ENCODE data around the gene SLC44A5.
"Not testable (repeated sequence)": the region's sequence is repeated elsewhere in the genome, so short reads cannot be mapped to it uniquely, and the experiment has no call there.

The SLC44A5 gene

DNA sequence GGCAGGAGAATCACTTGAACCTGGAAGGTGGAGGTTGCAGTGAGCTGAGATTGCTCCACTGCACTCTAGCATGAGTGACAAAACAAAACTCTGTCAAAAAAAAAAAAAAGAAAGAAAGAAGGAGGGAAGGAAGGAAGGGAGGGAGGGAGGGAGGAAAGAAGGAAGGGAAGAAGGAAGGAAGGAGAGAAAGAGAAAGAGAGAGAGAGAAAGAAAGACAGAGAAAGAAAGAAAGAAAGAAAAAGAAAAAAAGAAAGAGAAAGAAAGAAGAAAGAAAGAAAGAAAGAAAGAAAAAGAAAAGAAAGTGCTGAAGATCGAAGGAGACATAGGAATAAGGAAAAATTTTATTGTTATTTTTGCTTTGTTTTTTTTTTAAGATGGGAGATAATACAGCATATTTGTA, 166.7 kb downstream of the SLC44A5 start:
- DNase-seq: no peak

DNA sequence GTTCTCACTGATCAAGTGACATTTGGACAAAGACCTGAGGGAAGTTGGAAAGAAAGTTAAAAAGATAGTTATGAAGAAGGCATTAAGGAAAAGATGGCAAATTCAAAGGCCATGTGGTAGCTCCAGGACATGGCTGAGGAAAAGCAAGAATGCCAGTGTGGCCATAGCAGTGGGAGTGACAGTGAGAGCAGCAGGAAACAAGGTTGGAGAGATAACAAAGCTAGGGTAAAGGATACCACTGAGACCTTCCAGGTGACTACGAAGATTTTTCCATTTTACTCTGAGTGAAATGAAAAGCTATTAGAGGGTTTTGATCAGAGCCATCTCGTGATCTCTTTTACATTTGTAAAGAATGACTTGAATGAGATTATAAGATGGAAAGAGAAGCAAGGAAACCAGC, 170.6 kb downstream of the SLC44A5 start:
- DNase-seq: no peak

- DNase-seq: no peak
Measured at GRCh38 chr1:75438355-75438754, 172.6 kb downstream of the SLC44A5 start.

DNA sequence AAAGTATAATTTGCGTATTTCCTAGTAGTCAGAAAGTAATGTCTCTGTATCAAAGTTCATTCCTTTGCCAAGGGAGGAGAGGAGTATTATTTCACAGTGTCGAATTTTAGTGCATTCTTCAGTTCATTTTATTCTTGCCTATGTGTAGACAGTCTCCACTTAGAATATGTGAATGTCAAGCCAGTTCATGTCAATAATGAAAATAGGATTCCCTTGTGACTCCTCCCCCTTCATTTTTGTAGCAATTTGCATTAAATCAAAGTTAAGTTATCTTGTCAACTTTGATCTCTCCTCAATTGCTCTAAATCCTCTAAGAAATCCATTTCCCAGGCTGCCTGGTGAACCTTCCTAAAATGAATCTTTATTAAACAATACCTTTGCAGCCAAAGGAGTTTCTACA, 179.1 kb downstream of the SLC44A5 start:
- no peak for DNase-seq

DNA sequence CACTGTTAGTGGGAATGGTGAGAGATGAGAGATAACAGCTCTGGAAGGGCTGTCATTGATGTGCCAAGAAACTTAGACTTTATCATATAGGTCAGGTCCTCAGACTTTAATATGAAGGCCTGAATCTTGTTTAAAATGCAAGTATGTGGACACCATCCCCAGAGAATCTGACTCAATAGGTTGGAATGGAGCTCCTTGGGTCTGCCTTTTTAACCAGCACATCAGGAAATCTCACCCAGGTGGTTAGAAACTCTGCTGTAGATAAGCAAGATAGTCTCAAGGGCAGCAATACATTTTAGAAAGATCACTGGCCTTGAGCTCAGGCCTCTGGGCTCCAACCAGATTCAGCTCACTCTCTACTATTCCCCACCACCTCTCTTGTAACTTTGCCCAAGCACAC, 180.4 kb downstream of the SLC44A5 start:
- no peak for DNase-seq

DNA sequence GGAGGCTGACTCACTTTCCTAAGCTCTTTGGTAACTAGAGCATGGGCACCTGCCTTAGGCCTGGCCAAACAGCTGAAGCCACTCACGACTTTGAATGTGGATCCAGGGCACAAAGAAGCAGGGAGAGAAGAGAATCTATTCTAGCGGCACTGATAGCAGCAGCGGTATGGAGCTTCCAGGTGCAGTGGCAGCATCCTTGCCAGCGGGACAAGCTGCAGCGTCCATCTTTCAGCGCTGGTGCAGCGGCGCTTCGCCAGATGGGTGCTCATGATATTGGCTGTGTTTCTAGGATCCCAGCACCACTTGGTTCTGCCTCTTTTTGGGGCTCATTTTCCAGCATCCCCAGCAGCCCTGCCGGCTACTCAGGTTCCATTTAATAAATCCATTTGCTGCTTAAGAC, 184.2 kb downstream of the SLC44A5 start:
- DNase-seq: no peak

DNA sequence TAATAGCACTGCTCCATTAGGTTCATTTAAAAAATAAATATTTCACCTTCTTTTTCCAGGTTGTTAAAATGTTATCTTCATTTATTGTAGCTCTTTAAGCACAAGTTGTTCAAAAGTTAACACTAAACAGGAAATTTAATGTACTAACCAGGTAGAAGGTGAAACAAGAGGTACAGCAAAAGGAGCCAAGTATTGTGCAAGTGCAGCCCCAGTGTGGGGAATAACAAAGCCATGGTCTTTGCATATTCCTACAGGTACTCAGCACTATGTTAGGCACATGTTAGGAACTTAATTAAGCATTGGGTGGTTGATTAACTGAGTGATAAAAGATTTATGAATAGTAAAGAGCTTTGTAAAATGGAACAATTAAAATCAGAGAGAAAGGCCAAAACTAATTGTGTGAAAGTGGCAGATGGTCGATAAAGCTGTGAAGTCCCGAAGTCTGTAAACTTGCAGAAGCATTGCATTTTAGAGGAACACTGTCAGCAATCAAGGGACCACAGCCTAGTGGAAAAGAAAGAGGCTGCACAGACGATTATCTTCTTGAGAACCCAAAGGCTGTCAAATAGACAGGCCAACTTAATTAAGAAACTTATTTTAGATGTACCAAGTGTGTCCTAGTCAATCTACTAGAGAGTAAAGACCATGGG, 185.8 kb downstream of the SLC44A5 start:
- no peak for DNase-seq

DNA sequence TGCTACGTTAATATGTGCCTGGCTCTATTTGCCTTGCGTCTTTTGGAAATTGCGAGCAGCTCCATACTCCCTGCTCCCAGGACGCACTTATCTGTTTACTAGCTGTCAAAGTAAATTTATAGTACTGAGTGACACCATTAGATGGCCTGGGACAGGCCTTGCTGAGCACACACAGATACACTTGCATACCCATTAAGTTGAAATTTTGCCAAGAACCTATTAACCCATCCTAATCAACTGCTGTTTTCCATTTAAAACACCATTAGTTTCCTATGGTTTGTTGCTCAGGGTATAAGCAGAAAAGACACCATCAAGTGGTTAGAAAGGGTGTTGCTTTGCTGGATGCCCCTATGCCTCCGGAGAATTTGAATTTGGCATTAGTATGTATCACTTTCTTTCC, 187.3 kb downstream of the SLC44A5 start:
- no peak for DNase-seq

DNA sequence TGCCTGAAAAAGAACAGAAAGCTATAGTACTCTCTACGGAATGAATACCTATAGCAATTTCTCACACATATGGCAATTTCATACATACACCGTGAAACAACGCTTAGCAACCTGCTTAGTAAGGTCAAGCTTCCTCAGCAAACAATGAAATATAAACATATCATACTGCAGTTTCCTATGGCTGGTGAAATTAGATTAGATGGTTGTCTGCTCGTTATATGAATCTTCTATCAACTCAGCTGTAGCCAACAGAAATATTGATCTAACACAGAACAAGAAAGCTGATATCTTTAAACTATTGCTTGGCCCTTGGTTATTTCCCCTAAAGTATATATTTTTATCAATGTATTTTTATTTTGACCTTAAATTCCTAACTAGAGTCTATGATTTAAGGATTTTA, 187.8 kb downstream of the SLC44A5 start:
- DNase-seq: no peak

- DNase-seq: no peak
Measured at GRCh38 chr1:75421371-75421770, 189.5 kb downstream of the SLC44A5 start.

DNA sequence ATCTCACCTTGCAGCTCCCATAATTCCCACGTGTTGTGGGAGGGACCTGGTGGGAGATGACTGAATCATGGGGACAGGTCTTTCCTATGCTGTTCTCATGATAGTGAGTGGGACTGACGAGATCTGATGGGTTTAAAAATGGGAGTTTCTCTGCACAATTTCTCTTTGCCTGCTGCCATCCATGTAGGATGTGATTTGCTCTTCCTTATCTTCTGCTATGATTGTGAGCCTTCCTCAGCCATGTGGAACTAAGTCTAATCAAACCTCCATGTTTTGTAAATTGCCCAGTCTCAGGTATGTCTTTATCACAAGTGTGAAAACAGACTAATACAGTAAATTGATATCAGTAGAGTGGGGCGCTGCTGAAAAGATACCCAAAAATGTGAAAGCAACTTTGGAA, 195.7 kb downstream of the SLC44A5 start:
- DNase-seq: no peak

DNA sequence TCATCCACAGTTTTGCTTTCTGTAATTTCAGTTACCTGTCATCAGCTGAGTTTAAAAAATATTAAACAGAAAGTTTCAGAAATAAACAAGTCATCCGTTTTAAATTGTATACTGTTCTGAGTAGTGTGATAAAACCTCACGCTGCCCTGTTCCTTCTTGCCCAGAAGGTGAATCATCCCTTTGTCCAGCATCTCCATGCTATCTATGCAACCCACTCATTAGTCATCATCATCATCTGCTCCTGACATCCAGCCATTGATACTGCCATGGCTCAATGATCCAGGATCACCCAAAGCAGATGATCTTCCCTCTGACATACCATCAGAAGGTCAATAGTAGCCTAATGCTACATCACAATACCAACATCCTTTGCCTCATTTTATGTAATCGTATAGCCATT, 198.3 kb downstream of the SLC44A5 start:
- DNase-seq: no peak

DNA sequence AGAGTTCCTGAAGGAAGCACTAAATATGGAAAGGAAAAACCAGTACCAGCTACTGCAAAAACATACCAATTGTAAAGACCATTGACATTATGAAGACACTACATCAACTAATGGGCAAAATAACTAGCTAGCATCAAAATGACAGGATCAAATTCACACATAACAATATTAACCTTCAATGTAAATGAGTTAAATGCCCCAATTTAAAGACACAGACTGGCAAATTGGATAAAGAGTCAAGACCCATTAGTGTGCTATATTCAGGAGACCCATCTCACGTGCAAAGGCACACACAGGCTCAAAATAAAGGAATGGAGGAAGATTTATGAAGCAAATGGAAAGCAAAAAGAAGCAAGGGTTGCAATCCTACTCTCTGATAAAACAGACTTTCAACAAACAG, 206.2 kb downstream of the SLC44A5 start:
- not testable (repeated sequence) for DNase-seq

GRCh38 chr1:75403147-75403646, 207.7 kb downstream of the SLC44A5 start:
- DNase-seq: not testable (repeated sequence)

- DNase-seq: no peak
Measured at GRCh38 chr1:75400716-75401115, 210.2 kb downstream of the SLC44A5 start.

DNA sequence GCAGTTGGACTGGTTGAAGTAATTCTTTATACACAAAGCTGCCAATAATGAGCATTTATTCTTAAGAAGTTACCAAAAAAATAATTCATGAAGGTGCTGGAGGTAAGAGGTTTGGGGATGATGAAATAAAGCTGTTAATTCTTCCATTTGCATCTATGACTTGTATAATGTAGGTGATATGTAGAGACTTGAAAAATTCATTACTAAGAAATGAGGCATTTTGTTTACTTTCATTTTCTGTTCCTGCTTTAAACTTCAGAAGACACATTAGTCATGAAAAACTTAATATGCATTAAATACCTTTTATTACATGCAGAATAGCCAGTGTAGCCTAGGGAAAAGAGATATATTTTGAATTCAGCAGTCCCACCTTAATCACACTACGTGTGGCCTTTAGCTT, 214.2 kb downstream of the SLC44A5 start:
- no peak for DNase-seq

GRCh38 chr1:75396260-75396659, 214.7 kb downstream of the SLC44A5 start:
- DNase-seq: no peak

- no peak for DNase-seq
Measured at GRCh38 chr1:75394386-75395139, 216.4 kb downstream of the SLC44A5 start.

- DNase-seq: no peak
Measured at GRCh38 chr1:75392278-75392677, 218.6 kb downstream of the SLC44A5 start.

GRCh38 chr1:75375476-75376447, 235.2 kb downstream of the SLC44A5 start:
- not testable (repeated sequence) for DNase-seq

GRCh38 chr1:75373542-75374159, 237.3 kb downstream of the SLC44A5 start:
- DNase-seq: no peak

DNA sequence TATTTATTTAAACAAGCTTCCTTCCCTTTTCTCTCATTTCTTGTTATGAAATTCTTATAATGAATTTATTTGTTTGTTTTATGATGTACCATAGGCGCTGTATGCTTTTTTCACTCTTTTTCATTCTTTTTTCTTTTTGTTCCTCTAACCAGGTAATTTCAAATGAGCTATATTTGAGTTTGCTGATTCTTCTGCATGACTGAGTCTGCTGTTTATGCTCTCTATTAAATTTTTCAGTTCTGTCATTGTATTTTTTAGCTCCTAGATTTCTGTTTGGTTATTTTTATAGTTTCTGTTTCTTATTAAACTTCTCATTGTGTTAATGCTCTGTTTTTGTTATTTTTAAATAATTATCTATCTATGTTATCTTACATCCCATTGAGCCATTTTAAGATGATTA, 244.3 kb downstream of the SLC44A5 start:
- no peak for DNase-seq

GRCh38 chr1:75361260-75361659, 249.7 kb downstream of the SLC44A5 start:
- DNase-seq: no peak
